ENCODE measurements around the gene ADAM8.
"Not testable (repeated sequence)": the region's sequence is repeated elsewhere in the genome, so short reads cannot be mapped to it uniquely, and the experiment has no call there.

ADAM8 gene

DNA sequence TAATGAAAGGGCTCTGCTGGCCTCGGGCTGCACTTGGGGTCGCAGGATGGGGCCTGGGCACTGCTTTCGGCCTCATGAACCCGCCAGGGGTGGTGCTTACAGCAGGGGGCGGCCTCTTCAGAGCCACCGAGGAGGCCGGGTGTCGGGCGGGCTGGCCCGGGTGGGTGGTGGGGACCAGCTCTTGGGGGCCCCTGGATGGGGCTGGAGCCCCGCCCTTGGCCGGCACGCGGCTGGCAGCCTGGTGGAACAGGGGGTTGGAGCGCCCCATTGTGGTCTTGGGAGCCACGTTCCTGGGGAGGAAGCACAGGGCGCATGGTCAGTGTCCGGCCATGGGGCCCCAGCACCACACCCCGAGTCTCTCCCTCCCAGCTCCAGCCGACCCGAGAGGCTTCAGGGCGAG lies 8.8 kb downstream of the ADAM8 start:
- no peak for DNase-seq (ENCODE audit: low read depth in 2 of 2)

DNA sequence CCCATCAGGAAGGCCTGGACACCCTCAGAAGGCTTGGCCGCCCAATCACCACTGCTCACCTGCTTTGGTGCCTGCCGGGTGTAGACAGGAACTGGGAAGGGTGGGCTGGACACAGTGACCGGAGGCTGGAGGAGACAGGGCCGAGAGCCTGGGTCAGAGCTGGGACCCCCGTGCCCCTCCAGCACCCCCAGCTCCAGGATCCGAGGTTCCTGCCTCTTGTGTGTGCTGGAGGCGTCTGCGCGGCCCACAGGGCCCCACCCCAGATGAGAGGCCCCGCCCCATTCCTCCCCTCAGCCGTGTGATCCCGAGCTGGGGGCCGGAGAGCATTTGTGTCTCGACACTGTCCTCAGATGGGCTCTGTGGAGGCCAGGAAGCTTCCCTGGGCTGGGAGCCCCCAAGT lies 9.4 kb downstream of the ADAM8 start:
- DNase-seq (ENCODE audit: low read depth in 2 of 2), result no peak

- DNase-seq (ENCODE audit: low read depth in 2 of 2), result no peak
Measured at GRCh38 chr10:133266056-133266795, 10.4 kb downstream of the ADAM8 start.

GRCh38 chr10:133265052-133265451 lies 11.6 kb downstream of the ADAM8 start:
- DNase-seq (ENCODE audit: low read depth in 2 of 2), result not testable (repeated sequence)

DNA sequence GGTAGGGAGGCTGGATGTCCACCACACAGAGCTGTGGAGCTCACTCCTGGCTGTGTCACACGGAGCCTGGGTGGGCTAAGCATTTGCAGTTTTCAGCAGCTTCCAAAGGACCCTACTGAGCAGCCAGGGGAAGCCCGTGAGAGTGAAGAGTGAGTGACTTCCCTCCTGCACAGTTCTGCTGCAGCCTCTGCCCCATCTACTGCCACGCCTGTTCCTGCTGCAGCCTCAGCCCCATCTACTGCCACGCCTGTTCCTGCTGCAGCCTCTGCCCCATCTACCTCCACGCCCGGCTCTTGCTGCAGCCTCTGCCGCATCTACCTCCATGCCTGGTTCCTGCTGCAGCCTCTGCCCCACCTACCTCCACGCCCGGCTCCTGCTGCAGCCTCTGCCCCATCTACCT lies 12.2 kb downstream of the ADAM8 start:
- no peak for DNase-seq (ENCODE audit: low read depth in 2 of 2)

GRCh38 chr10:133263674-133264073 lies 13.0 kb downstream of the ADAM8 start:
- no peak for DNase-seq (ENCODE audit: low read depth in 2 of 2)

DNA sequence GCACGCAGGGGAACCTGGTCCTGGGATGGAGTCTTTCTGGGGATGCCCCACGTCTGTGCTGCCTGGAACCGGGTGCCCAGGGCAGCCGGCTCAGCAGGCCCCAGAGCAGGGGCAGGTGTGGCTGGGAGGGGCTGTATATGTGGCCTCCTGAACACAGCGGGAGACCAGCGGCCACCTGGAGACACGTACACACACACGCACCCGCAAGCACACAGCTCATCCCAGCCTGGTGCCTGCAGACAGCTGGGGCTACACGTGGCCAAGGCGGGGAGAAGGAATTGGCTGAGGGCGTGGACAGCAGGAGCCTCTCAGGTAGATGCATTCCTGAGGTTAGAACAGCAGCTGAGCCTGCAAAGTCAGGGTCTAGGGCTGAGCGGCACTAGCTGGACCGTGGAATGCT lies 14.0 kb downstream of the ADAM8 start:
- no peak for DNase-seq (ENCODE audit: low read depth in 2 of 2)

- DNase-seq (ENCODE audit: low read depth in 2 of 2), result peak; percentile 71 to 86
Measured at GRCh38 chr10:133261726-133262325, 14.8 kb downstream of the ADAM8 start.

GRCh38 chr10:133260895-133261725 lies 15.6 kb downstream of the ADAM8 start:
- peak in 1 of 2 donors; percentile 51 for DNase-seq (ENCODE audit: low read depth in 2 of 2)

DNA sequence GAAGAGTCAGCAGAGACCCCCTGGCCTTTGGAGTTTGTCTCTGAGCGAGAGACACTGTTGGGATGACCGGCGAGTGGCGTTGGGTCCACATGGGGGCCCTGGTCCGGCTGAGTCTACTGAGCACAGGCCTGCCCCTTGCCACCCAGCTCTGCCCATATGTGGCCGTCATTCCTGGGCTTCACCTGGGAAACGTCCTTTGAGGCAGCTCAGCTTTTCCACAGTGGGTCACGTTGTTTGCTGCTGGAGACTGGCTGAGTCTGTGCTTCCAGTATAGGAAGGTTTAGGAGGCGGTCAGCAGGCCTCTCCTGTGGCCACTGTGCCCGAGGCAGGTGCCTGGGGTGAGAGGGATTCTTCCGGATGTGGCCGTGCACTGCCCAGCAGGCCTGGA lies 17.1 kb downstream of the ADAM8 start:
- no peak for DNase-seq (ENCODE audit: low read depth in 2 of 2)

DNA sequence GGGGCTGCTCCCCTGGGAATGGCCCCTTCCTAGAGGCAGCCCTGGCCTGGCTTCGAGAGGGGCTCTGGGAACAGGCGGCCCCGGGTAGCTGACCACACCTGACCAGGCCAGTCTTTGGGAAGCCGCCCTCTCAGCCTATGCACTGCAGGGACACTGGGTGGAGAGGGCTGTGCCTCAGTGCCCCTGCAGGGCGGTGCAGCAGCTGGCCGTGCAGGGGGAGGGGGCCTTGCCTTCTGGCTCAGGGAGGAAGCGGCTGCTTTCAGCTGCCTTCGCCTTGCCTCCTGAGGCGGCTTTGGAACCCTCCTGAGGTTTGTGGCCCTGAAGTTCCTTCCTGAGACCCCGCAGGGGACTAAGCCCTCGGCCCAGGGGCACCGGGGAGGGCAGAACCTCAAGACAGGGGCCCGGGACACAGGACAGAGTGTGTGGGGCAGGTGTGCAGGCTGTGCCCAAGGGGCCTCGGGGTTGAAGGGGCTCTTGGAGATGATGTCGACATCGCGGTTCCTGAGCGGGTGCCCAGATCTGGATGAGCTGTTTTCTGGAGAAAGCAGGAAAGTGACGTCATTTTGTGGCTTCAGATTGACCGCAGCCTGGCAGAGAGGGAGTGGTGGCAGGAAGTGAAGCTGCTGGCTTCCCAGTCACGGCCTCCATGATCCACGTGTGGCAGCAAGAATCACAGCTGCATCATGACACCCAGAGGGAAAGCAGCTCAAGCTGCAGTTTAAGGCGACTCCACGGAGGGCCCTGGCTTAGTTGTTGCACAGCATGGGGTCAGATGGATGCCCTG lies 17.7 kb downstream of the ADAM8 start:
- DNase-seq (ENCODE audit: low read depth in 2 of 2), result peak; percentile 69 to 84

DNA sequence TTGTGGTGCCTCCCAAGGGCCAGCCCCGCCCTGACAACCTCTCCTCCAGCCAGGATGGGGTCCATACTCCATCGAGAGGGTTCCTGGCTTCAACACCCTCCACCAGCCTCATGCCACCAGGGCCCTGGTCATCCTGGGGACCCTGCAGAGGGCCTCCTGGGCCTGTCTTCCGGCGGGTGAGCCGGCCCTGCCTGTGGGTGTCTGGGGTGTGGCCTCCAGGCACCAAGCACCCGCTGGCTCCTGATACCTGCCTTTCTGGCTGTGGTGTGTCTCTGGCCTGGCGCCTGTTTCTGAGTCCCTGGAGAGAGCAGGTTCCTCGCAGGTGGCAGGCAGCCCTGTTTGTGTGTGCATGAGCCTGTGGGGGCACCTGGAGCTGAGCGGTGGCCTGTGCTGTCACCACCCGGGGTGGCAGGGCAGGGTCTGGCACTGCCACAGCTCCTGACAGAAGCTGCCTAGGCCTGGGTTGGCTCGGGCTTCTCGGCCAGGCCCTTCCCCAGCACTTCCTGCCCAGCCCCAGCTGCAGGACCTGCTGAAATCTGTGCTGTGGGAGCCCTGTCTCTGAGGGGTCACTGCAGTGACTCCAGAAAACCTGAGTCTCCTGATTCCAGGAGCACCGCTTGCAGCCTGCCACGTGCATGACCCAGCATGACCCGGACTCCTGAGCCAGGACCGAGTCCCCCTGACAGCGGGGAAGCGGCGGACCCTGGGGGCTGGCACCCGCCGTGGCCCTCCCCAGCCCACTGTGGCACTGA lies 18.4 kb downstream of the ADAM8 start:
- no peak for DNase-seq (ENCODE audit: low read depth in 2 of 2)

- no peak for DNase-seq (ENCODE audit: low read depth in 2 of 2)
Measured at GRCh38 chr10:133257489-133258065, 19.1 kb downstream of the ADAM8 start.

- DNase-seq (ENCODE audit: low read depth in 2 of 2), result no peak
Measured at GRCh38 chr10:133255323-133255722, 21.3 kb downstream of the ADAM8 start.

DNA sequence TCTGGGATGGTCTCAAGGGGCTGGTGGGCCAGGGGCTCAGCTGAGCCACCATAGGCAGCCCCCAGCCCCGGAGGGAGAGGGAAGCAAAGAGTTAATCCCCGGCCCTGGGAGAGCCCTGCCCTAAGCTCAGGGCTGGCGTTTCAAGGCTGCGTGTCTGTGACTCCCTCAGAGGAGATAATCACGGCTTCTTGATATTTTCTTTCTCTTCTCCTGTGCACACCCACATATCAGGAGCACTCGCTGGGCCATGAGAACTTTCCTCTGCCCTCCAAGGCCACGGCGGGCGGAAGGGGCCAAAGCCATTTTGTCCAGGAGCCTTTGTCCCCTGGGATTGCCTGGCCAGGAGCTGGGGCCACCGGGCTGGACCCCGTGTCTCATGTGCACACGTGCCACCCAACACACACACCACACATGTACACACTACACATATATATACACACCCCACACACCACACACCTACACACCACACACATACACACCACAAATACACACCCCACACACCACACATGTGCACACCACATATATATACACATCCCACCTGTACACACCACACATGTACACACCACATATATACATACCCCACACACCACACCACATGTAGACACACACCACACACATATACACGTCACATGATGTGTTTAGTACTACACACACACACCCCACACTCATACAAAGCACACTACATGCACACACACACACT lies 22.1 kb downstream of the ADAM8 start:
- DNase-seq (ENCODE audit: low read depth in 2 of 2), result no peak

GRCh38 chr10:133253361-133253955 lies 23.2 kb downstream of the ADAM8 start:
- no peak for DNase-seq (ENCODE audit: low read depth in 2 of 2)

- DNase-seq (ENCODE audit: low read depth in 2 of 2), result no peak
Measured at GRCh38 chr10:133252223-133252552, 24.5 kb downstream of the ADAM8 start.

DNA sequence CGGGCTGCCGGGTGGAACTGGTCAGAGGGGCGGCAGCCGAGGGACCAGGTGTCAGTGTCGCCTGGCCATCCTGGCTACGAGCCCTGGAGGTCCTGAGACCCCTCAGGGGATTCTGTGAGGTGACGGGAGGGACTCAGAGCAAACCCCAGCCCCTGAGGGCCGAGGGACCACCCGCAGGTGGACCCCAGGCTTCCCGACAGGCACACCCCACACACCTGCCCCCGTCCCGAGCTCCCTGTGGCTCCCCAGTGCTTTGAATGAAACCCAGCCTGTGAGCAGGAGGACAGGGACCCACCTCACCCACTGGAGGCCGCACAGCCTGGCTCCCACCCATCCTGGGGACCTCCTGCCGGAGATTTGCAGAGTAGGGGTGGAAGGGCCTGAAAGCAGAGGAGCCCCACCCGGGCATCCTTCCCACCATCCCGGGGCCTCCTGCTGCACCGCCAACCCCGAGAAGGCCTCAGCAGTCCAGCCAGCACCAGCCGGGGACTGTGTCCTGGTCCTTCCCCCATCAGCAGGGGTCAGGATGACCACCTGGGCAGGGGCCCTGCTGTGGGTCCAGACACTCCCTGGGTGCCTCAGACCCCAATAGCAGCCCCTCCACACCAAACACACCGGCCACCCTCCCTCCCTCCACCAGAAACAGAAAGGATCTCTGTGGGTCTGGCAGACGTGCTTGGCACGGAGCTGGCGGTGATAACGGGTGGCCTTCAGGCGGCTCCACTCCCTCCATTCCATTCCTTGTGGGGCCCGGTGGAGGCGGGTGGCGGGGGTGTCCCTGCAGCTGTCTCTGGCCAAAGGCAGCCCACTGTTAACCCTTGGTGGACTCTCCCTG lies 25.1 kb downstream of the ADAM8 start:
- DNase-seq (ENCODE audit: low read depth in 2 of 2), result no peak

Measured in activated CD4-positive, alpha-beta T cell treated with anti-CD3 and anti-CD28 coated beads for 24 hours (primary cell).